GM12878 (cell line): Measurements from ENCODE around the gene LONRF3.

ENCODE experiments used
- BRCA1 ChIP-seq: IDR thresholded peaks from 2 replicates; pipeline ENCODE4 v1.6.1; 2011; ENCODE audit warnings: low read depth, low read length, improper control_type of control experiment
- EP300 ChIP-seq, 2 experiments: fragments of 150-350 bp in 1 of 2; IDR thresholded peaks; 2 replicates each; pipeline ENCODE4 v1.6.1; 2011 to 2012; ENCODE audit warnings: low read depth in 2 of 2, low read length in 2 of 2, borderline replicate concordance in 1 of 2, improper control_type of control experiment in 1 of 2, inconsistent platforms in 1 of 2; ENCODE audit not compliant: control insufficient read depth in 1 of 2
- KDM1A ChIP-seq: fragments of 200-600 bp; sonication (generic); IDR thresholded peaks from 2 replicates; pipeline ENCODE4 v1.6.1; 2016; ENCODE audit warnings: borderline replicate concordance
- POLR2A ChIP-seq: IDR thresholded peaks from 2 replicates; pipeline ENCODE4 v1.6.1; 2011; ENCODE audit warnings: low read depth, mild to moderate bottlenecking, low read length

GRCh38 chrX:119008110-119008744 lies 33.8 kb downstream of the LONRF3 start:
- no peak for TF ChIP-seq POLR2A
- no peak for TF ChIP-seq KDM1A
- no peak for TF ChIP-seq BRCA1
- TF ChIP-seq EP300 (IDR thresholded peaks at IDR 0.05; ENCODE audit: borderline replicate concordance in 1 of 2, control insufficient read depth in 1 of 2, low read depth in 2 of 2, low read length in 2 of 2): no peak
